Heart left ventricle (tissue), 16 donors: Measurements from ENCODE around the gene GLRA2. TPM values are rescaled to one million over a fixed set of nuclear protein-coding genes. Genes with fewer than 3 reads are reported as not detected.

Experiments used
- ATAC-seq, 4 donors: fragments of 200-7000 bp; cut with Tn5 transposase; one replicate each; pipeline ENCODE4 v1.9.1; 2020 to 2022; ENCODE audit warnings: moderate library complexity in 4 of 4, mild to moderate bottlenecking in 3 of 4, moderate number of reproducible peaks in 1 of 4
- DNase-seq, 5 donors: peaks; one replicate each; pipeline ENCODE4 v3.0.0-alpha.2; 2020
- H3K27ac ChIP-seq, 12 donors: fragments of 200-600 bp; sonication (generic) in 4 of 12; one replicate each; pipeline versions ENCODE4 v1.5.0 to v1.8.0; 2016 to 2022; ENCODE audit warnings: mild to moderate bottlenecking in 2 of 12
- H3K27me3 ChIP-seq, 9 donors: fragments of 200-600 bp; sonication (generic) in 2 of 9; one replicate each; pipeline versions ENCODE4 v1.5.1 to v1.8.0; 2016 to 2022; ENCODE audit warnings: mild to moderate bottlenecking in 3 of 9
- H3K36me3 ChIP-seq, 9 donors: fragments of 200-600 bp; sonication (generic) in 2 of 9; one replicate each; pipeline versions ENCODE4 v1.5.0 to v1.8.0; 2018 to 2022; ENCODE audit warnings: mild to moderate bottlenecking in 2 of 9
- H3K4me1 ChIP-seq, 12 donors: fragments of 200-600 bp; sonication (generic) in 4 of 12; one replicate each; pipeline versions ENCODE4 v1.5.0 to v1.8.0; 2016 to 2022; ENCODE audit warnings: mild to moderate bottlenecking in 3 of 12
- H3K4me3 ChIP-seq, 12 donors: fragments of 200-600 bp; sonication (generic) in 4 of 12; one replicate each; pipeline versions ENCODE4 v1.5.0 to v1.8.0; 2017 to 2022; ENCODE audit warnings: mild to moderate bottlenecking in 9 of 12, moderate library complexity in 4 of 12
- H3K9me3 ChIP-seq, 12 donors: fragments of 200-600 bp; sonication (generic) in 4 of 12; one replicate each; pipeline versions ENCODE4 v1.5.0 to v1.8.0; 2016 to 2022; ENCODE audit warnings: mild to moderate bottlenecking in 1 of 12
- POLR2A ChIP-seq, 2 donors: fragments of 450-650 bp; IDR thresholded peaks; one replicate each; pipeline ENCODE4 v1.6.1; 2017; ENCODE audit warnings: antibody characterized with exemption in 2 of 2, mild to moderate bottlenecking in 2 of 2, moderate library complexity in 2 of 2
- WGBS, 4 donors: extraction: QIAGEN DNeasy Blood & Tissue Kit in 2 of 4; methylation state at CpG; one replicate each; pipeline versions ENCODE4 v1.1.5 to v1.1.7; 2013 to 2018; 5-methylcytosine and 5-hydroxymethylcytosine counted together
- intact Hi-C, 10 donors: fragments of 100-400 bp; cut with DNase I; formaldehyde crosslinking; loops; one replicate each; pipeline versions ENCODE4 v1.11.1 to v1.14.2; 2022
- polyA plus RNA-seq, 2 donors: library from polyadenylated mRNA; stranded (reverse); fragments of 200-250 nt; gene quantifications; one replicate each; pipeline ENCODE4 v1.2.3, GENCODE V29; 2013
- total RNA-seq, 9 donors: library from RNA; depleted of rRNA in 2 of 9; stranded (reverse); fragments of >200 nt in 2 of 9; fragmentation: NEBNext Ultra II Directional in 3 of 9; extraction: Animal tissue kit (Norgen Biotek cat#: 25700) in 3 of 9; gene quantifications; one replicate each; pipeline versions ENCODE4 v1.1.0 to v1.2.4, GENCODE V29; 2016 to 2023
- TF ChIP-seq, protein P1 (sequence below), 12 donors: fragments of 200-600 bp; sonication (generic) in 4 of 12; IDR thresholded peaks; one replicate each; pipeline versions ENCODE4 v1.5.0 to v1.8.0; 2018 to 2022; ENCODE audit warnings: antibody characterized with exemption in 12 of 12, mild to moderate bottlenecking in 5 of 12
- donor health status: ischemic (EF 13 %, LVEDD 7.1; RV severe dilation, severe dysfunction).
- donor health status: healthy with polysubstance abuse.
- donor health status: DM: no; HTN: yes; CAD: no.
- donor health status: DM: no; HTN: no; CAD: no.
- donor health status: ischemic (EF 25% LVEDD 6.9; RV normal size, moderate dysfunction).
- donor health status: ischemic (EF 25% LVEDD 5.7; RV mildly dilated, moderate dysfunction).
- donor health status: healthy.
- donor health status: DM: yes; HTN: yes; CAD: no.
- donor health status: ischemic (EF 35%, LVEDD 5.7; RV mildly dilated, moderate dysfunction).
- donor health status: nonischemic (EF 11% LVEDD 7.7; RV severe dilation, severe dysfunction).
- donor health status: DM: yes; HTN: yes; CAD: no.
- donor health status: PGD.
- donor health status: ischemic (EF 29% LVEDD 5.4; RV normal size, mild dysfunction).
- donor health status: nonischemic (EF 23%, LVEDD 6.1; RV moderate dilation, normal function).

GLRA2 gene
- total and polyA plus RNA-seq, 11 donors, result not detected

DNA sequence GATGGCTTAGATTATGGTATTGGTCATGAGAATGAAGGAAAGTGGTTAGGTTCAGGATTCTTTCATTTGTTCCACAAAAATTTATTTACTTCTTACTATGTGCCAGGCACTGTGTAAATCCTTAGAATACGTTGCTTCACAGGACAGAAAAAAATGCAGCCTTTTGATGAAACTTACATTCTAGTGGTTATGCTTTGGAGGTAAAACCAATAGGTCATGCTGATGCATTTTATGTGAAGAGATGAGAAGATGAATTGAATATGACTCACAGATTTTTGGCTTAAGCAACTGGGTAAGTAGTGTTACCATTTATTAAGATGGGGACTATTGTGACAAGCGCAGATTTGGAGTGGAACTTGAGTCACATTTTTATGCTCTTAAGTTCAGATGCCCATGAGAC is 165.3 kb downstream of the GLRA2 start:
- H3K4me3 ChIP-seq, result no peak overlapping the region
- no peak overlapping the region for H3K27ac ChIP-seq
- DNase-seq (no peak), ATAC-seq (no peak)
- TF ChIP-seq, protein P1, sequence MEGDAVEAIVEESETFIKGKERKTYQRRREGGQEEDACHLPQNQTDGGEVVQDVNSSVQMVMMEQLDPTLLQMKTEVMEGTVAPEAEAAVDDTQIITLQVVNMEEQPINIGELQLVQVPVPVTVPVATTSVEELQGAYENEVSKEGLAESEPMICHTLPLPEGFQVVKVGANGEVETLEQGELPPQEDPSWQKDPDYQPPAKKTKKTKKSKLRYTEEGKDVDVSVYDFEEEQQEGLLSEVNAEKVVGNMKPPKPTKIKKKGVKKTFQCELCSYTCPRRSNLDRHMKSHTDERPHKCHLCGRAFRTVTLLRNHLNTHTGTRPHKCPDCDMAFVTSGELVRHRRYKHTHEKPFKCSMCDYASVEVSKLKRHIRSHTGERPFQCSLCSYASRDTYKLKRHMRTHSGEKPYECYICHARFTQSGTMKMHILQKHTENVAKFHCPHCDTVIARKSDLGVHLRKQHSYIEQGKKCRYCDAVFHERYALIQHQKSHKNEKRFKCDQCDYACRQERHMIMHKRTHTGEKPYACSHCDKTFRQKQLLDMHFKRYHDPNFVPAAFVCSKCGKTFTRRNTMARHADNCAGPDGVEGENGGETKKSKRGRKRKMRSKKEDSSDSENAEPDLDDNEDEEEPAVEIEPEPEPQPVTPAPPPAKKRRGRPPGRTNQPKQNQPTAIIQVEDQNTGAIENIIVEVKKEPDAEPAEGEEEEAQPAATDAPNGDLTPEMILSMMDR (IDR thresholded peaks at IDR 0.05), result no peak
- TF ChIP-seq POLR2A (IDR thresholded peaks at IDR 0.05), result no peak
- WGBS, 4 donors, result 55 to 88% (median 70%) methylated on average over 2 of the region's 2 CpGs
- no peaks in the 10 kb centered on the region for H3K36me3 ChIP-seq
- intact Hi-C loops, result no loop called here
- peaks cover 0 to 4% (median 0%) of the 10 kb centered on the region in 9 donors for H3K27me3 ChIP-seq
- H3K9me3 ChIP-seq, result no peaks in the 10 kb centered on the region
- H3K4me1 ChIP-seq, result no peaks in the 10 kb centered on the region

DNA sequence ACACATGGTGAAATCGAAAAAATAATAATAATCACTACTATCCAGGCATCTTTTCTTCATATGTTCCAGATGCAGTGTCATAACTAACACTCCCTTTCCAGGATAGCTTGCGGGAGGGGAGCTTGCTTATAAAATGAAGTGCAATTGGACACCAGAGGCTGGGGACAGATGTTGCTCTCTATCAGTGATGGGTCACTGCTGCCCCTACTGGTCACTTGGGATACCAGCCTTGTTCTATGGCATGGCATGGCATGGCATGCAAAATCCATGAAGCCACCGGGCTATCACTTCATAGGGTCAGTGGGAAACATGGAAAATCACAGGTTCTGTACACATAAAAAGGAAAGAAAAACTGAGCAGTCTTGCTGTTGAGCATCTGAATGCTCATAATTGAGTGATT is 168.1 kb downstream of the GLRA2 start:
- Histone ChIP-seq H3K27ac (no peak overlapping the region), H3K27me3 (peaks cover 0 to 4% (median 0%) of the 10 kb centered on the region in 9 donors), H3K36me3 (no peaks in the 10 kb centered on the region), H3K4me1 (no peaks in the 10 kb centered on the region), H3K4me3 (no peak overlapping the region), H3K9me3 (no peaks in the 10 kb centered on the region)
- ATAC-seq (no peak), DNase-seq (no peak)
- TF ChIP-seq POLR2A (IDR thresholded peaks at IDR 0.05), result no peak
- TF ChIP-seq, protein P1 (IDR thresholded peaks at IDR 0.05), result peak in 7 of 12 donors; percentile 14 to 48 (median 31)
- WGBS, 4 donors, result 63 to 71% (median 66%) methylated on average over 3 of the region's 3 CpGs
- intact Hi-C loops, result no loop called here

DNA sequence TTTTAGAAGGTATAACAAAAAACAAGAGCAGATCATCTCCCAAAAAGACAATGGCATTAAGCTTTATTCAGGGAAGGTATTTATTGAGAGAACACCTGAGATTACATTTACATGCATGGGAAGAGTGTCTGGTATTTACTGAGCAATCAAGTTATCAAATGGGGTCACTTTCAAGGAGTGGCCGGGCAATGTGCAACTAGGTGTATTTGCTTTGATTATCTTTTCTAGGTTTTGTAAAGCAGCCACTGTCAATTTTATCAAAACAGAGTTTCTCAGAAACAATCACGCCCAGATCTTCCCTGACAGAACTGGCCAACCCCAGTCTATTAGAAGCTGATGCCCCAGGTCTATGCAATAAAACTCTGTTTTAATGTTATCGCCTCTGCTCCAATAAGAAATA is 169.5 kb downstream of the GLRA2 start:
- H3K4me1 ChIP-seq, result no peaks in the 10 kb centered on the region
- no peaks in the 10 kb centered on the region for H3K36me3 ChIP-seq
- H3K4me3 ChIP-seq, result no peak overlapping the region
- intact Hi-C loops, result no loop called here
- 79 to 93% (median 88%) methylated on average over 3 of the region's 3 CpGs for WGBS, 4 donors
- H3K27me3 ChIP-seq, result peaks cover 0 to 4% (median 0%) of the 10 kb centered on the region in 9 donors
- no peak for DNase-seq
- no peak for ATAC-seq
- H3K9me3 ChIP-seq, result no peaks in the 10 kb centered on the region
- H3K27ac ChIP-seq, result no peak overlapping the region
- no peak for TF ChIP-seq POLR2A (IDR thresholded peaks at IDR 0.05)
- TF ChIP-seq, protein P1 (IDR thresholded peaks at IDR 0.05), result no peak

DNA sequence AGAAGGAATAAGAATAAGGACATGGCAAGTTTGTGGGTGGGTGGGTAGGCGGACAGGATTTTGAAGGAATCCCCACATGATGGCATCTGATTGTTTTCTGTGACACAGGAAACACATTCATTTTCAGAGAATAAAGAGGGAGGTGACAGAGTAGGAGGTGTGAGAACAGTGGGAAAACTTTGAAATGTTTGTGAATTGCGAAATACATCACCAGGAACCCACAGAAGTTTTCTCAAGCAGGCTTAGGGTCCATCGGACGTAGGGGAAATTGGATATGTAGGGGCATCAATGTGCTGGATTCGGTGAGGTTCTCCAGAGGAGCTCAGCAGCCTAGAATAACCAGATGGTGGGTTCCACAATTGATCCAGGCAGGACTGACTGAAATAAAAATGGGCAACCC is 171.6 kb downstream of the GLRA2 start:
- Histone ChIP-seq H3K36me3 (no peaks in the 10 kb centered on the region), H3K4me3 (no peak overlapping the region), H3K4me1 (no peaks in the 10 kb centered on the region), H3K27me3 (no peaks in the 10 kb centered on the region), H3K27ac (no peak overlapping the region), H3K9me3 (no peaks in the 10 kb centered on the region)
- 71 to 84% (median 79%) methylated on average over 5 of the region's 5 CpGs for WGBS, 4 donors
- TF ChIP-seq, protein P1 (IDR thresholded peaks at IDR 0.05), result no peak
- ATAC-seq, result no peak
- intact Hi-C loops, result no loop called here
- DNase-seq, result no peak
